ENCODE measurements around the gene SUSD6.

SUSD6 gene, protein sequence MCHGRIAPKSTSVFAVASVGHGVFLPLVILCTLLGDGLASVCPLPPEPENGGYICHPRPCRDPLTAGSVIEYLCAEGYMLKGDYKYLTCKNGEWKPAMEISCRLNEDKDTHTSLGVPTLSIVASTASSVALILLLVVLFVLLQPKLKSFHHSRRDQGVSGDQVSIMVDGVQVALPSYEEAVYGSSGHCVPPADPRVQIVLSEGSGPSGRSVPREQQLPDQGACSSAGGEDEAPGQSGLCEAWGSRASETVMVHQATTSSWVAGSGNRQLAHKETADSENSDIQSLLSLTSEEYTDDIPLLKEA

DNA sequence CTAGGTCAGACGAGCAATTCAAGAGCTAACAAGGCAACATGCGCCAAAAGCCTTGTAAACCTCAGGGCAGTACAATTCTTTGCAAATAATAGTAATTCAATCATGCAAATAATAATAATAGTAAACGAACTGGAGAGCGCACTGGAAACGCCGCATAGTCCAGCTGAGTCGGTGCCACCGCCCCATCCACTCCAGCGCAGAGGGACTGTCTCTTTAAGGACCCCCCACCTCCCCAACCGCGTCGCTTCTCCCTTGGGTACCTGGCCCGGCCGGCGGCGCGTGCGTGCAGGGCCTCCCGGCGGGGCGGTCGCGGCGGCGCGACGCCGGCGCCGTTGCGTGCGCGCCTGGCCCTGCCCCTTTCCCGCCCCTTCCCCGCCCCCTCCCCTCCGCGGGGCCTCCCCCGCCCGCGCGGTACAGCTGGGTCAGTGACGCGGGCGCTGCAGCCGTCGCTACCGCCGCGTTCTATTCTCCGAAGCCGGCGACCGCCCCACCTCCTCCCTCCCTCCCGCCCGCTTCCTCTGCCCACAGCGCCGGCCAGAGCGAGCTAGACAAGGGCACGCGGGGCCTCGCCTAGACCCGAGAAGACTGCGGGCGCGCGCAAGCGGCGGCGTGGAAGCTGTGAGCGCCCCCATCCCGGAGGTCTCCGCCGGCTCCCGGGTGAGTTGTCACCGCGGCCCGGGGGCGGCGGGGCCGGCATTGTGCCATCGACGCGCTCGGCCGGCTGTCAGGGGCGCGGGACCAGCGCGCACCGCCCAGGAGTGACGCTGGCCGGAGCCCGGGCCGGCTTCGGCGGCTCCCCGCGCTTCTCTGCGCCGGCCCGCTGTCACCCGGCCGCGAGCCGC, at the start of gene SUSD6:
SUSD6 (plus strand) TSS at position 425 of the 842 bp plus-strand sequence. CDS start 46,997 bp downstream, outside the sequence.
- in situ Hi-C loops (cut with HindIII; ENCODE audit: low sequenced_read_pairs): no loop called here

DNA sequence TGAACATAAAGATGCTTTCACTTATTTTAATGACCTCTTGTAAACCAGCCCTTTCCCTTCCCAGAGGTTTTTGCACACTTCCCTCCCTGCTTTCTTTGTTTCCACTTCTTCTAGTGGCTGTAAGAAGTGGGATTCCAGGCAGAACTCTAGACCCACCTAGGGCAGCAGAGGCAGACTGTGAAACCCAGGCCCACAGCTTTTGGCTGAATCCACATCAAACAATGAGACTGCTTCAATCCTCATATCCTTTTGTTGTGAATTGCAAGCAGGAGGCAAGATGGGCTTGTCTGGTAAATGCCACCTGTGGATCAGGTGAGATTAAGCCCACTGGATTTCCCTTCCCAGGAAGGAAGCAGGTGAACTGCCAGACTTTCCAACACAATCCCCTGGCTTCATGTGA, 49.5 kb upstream of the SUSD6 start:
- in situ Hi-C loops (cut with HindIII; ENCODE audit: low sequenced_read_pairs): no loop called here

DNA sequence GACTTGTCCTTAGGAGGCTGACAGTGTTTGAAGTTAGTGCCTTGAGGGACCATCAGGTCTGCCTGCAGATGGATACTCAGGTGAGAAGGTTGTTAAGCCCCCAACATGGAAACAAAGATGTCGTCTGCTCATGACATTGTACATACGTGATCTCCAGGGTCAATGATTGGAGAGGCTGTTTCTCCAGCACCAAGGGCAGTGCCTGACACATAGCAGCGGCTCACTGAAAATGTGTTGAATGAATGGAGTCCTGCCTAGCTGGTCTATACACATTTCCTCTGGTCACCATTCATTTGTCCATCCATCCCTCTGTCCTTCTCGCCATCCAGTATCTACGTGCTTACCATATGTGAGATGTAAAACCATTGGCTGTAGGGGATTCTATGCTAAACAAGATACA, 43.8 kb upstream of the SUSD6 start:
- in situ Hi-C loops (cut with HindIII; ENCODE audit: low sequenced_read_pairs): no loop called here

DNA sequence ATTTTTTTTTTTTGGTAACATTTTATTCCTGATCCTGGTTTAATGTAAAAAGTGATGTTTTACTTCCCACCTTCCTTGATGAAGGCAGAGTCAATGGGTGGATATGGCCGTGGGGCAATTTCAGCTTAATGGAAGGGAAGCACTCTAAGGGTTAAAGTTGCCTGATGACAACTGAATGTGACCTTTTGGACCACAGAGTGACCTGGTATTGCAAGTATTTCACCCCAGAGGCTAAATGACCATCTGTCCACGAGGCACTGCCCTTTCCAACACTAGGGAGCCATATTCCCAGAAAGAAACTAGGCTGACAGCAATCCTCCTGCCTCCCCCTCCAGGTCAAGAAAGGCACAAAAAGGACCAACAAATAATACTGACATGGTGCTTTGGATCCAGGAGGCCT, 41.5 kb upstream of the SUSD6 start:
- in situ Hi-C loops (cut with HindIII; ENCODE audit: low sequenced_read_pairs): no loop called here

GRCh38 chr14:69570836-69571330, 40.5 kb upstream of the SUSD6 start:
- in situ Hi-C loops (cut with HindIII; ENCODE audit: low sequenced_read_pairs): no loop called here

DNA sequence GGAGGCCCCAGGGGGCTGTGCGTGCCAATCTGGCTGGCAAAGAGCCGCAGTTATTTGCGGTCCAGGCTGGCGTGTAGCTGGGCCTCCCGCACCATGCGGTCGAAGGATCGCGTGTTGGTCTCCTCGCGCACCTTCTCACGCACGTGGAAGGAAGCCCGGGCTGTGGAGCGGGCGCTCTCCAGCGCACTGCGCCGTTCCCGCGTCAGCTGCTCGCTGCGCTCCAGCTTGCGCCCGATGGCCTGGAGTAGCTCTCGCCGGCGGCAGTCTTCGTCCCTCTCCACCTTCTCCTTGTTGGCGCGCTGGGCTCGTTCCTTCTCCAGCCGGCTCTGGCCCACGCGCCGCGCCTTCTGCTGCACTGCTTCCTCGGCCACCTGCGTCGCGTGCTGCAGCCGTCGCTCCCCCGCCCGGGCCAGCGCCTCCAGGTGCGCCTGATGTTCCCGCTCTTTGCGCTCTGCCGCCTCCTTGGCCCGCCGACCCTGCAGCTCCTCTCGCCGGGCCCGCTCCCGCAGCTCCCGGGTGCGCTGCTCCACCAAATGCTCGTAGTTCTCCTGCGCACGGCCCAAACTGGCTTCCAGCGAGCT, 39.9 kb upstream of the SUSD6 start:
- in situ Hi-C loops (cut with HindIII; ENCODE audit: low sequenced_read_pairs): no loop called here

DNA sequence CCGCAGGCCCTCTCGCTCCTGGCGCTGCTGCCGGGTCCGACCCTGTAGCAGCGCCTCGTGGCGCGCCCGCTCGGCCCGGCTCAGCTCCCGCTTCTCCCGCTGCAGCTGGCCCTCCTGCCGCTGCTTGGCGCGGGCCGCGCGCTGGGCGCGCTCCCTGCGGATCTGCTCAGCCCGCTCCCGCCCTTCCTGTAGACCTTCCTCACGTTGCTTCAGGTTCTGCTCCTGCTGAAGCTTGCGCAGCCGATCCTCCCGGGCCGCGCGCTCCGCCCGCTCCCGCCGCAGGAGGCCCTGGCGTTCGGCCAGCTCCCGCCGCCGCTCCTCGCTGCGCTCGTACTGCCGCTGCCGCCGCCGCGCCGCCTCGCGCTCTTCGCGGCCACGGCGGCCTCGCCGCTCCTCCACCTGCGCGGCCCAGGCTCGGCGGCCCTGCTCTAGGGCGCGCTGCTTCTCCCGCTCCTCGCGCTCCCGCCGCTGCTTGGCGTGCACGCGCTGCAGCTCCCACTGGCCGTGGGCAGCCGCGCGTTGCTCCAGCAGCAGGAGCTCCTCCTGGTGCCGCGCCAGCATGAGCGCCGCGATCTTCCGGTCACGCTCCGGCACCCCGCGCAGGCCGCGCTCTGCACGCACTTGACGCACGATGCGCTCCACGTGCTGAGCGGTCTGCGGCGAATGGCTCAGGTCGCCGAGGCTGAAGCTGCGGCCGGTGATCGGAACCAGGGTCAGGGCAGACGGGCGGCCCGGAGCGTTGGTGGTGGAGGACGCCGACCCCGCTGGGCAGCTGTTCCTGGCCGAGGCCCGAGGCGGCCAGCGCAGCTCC, 39.2 kb upstream of the SUSD6 start:
- in situ Hi-C loops (cut with HindIII; ENCODE audit: low sequenced_read_pairs): no loop called here

- in situ Hi-C loops (cut with HindIII; ENCODE audit: low sequenced_read_pairs): no loop called here
Observed at GRCh38 chr14:69572841-69573135, 38.6 kb upstream of the SUSD6 start.

DNA sequence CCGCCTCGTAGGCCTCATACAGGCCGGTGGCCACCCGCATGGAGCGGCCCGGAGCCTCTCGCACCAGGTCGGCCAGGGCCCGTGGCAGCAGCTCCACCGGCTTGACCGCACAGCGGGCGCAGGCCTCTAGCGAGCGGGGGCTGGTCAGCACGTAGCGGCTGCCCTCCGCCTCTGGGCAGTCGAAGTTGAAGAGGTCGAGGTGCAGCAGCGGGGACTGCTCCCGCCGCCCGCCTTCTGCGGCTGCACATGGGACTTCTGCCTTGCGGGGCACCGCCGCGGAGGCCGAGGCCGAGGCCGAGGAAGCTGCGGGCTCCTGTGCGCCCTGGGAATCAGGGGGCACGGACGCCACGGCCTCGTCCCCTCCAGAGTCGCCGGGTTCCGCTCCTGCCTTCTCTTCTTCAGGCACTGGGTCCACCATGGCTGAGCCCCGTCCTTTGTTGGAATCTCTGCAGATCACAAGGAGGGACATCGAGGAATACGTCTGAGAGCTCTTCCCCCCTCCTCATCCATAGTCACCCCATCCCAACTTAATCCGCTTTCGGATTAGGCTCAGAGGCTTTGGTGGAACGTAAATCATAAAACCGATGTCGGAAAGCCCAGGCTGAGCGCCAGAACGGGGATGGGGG, 38.1 kb upstream of the SUSD6 start:
- in situ Hi-C loops (cut with HindIII; ENCODE audit: low sequenced_read_pairs): no loop called here

- in situ Hi-C loops (cut with HindIII; ENCODE audit: low sequenced_read_pairs): no loop called here
Observed at GRCh38 chr14:69573831-69574262, 37.5 kb upstream of the SUSD6 start.

DNA sequence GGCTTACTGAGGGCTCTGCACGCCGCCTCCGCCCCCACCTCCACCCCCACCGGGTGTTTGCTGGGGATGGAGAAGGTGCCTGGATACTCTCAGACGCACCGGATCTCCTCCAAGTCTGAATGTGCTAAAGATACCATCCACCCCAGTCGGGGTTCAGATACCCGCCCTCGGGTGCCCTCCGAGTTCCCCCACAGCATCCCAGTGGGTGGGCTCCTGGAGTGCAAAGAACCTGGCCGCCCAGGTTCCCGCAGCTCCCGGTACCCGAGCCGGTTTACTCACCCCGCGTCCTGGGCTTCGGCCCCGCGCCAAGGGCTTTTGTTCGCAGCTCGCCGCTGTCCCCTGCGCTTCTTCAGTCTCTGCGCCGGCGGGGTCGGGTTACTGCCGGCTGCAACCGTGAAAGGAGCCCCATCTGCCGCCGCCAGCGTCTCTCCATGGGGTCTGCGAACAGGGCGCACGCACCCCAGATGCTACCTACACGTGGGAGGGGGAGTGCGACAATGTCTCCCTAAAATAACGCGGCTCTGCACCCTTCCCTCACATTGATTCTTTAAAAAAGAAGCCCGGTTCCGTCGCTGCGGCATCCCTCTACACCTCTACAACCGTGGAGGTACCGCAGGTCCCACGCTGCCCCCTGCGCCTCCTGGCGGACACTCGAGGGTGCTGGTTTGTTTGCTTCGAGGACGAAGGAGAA, 37.0 kb upstream of the SUSD6 start, which contains the start of gene CCDC177:
CCDC177 (minus strand) TSS at position 609 of the 691 bp plus-strand sequence. CDS start 1,249 bp downstream, outside the sequence.
- in situ Hi-C loops (cut with HindIII; ENCODE audit: low sequenced_read_pairs): no loop called here

DNA sequence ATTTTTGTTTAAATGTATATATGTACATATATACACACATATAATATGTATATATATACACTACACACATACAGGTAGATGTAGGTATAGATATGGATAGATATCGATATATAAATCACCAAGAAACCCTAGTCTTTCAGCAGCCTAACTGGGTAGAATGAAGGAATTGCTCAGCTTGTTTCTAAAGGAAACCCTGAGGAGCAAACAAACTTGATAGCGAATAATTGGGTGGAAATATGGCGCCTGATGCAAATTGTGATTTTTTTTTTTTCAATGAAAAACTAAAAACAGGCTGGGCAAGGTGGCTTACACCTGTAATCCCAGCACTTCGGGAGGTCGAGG, 36.5 kb upstream of the SUSD6 start:
- in situ Hi-C loops (cut with HindIII; ENCODE audit: low sequenced_read_pairs): no loop called here

GRCh38 chr14:69579476-69579875, 31.9 kb upstream of the SUSD6 start:
- in situ Hi-C loops (cut with HindIII; ENCODE audit: low sequenced_read_pairs): no loop called here

- in situ Hi-C loops (cut with HindIII; ENCODE audit: low sequenced_read_pairs): loop anchor here (5.0 kb wide), 1 partner anchor 67 kb away; no protein-coding TSS in a partner anchor
Observed at GRCh38 chr14:69580009-69580577, 31.3 kb upstream of the SUSD6 start.

DNA sequence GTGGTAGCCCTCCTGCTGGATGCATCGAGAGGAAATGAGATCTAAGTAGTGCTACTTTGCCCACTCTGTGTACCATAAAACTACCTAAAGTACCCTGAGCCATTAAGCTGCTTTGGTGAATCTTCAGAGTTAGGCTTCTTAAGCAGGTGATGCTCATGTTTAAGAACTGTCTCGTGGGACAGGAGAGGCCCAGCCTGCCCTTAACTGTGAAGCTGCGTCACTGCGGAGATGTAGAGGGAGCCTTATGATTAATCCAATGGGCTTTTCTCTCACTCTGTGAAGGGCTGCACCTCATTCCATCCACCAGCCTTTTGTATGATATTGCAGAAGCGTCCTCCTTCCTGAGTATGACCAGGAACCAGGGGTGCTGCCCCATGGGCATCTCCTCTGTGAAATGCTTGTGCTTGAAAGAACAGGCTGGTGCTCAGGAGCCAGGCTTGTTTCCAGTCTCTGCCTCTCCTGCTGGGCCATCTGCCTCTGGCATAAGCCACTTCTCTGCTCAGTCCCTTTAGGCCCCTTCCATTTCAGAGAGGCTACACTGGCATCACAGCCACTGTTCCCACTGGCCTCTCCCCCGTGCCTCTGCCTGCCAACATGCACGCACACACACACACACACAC, 30.0 kb upstream of the SUSD6 start:
- in situ Hi-C loops (cut with HindIII; ENCODE audit: low sequenced_read_pairs): loop anchor here (5.0 kb wide), 1 partner anchor 66 kb away; no protein-coding TSS in a partner anchor

DNA sequence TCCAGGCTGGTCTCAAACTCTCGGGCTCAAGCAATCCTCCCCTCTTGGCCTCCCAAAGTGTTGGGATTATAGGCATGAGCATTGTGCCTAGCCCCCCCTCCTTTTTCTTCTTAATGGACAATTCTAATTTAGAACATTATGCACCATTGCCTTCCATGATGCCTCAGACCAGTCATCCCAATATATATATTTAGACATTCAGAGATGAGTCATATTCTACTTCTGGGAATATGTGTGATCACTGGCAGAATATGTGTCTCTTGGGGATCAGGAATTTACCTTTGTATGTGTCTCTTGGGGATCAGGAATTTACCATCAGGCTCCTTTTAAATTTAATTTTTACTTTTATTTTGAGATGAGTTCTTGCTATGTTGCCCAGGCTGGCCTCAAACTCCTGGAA, 29.2 kb upstream of the SUSD6 start:
- in situ Hi-C loops (cut with HindIII; ENCODE audit: low sequenced_read_pairs): loop anchor here (5.0 kb wide), 1 partner anchor 65 kb away; no protein-coding TSS in a partner anchor

GRCh38 chr14:69582829-69583228, 28.6 kb upstream of the SUSD6 start:
- in situ Hi-C loops (cut with HindIII; ENCODE audit: low sequenced_read_pairs): loop anchor here (5.0 kb wide), 1 partner anchor 64 kb away; no protein-coding TSS in a partner anchor

GRCh38 chr14:69584389-69584788, 27.0 kb upstream of the SUSD6 start:
- in situ Hi-C loops (cut with HindIII; ENCODE audit: low sequenced_read_pairs): loop anchor here (5.0 kb wide), 1 partner anchor 63 kb away; no protein-coding TSS in a partner anchor

- in situ Hi-C loops (cut with HindIII; ENCODE audit: low sequenced_read_pairs): no loop called here
Observed at GRCh38 chr14:69586404-69586803, 25.0 kb upstream of the SUSD6 start.
